Right lobe of liver (tissue), 6 donors: ENCODE measurements around the gene SLC38A3. TPM values are rescaled to one million over a fixed set of nuclear protein-coding genes. Genes with fewer than 3 reads are reported as not detected.
A peak's percentile ranks its signal among the peaks of the same experiment; 100 is the strongest.

Source experiments
- ATAC-seq, 4 donors: fragments of 200-7000 bp; cut with Tn5 transposase; one replicate each; pipeline ENCODE4 v1.9.1; 2020; ENCODE audit warnings: mild to moderate bottlenecking in 4 of 4, moderate library complexity in 4 of 4
- DNase-seq, 3 donors: peaks; one replicate each; pipeline ENCODE4 v3.0.0-alpha.2; 2020
- H3K27ac ChIP-seq, 3 donors: fragments of 200-600 bp; one replicate each; pipeline ENCODE4 v1.8.0; 2022
- H3K27me3 ChIP-seq, 2 donors: fragments of 200-600 bp; one replicate each; pipeline ENCODE4 v1.8.0; 2022
- H3K36me3 ChIP-seq, 4 donors: fragments of 200-600 bp; sonication (generic) in 1 of 4; one replicate each; pipeline versions ENCODE4 v1.5.1 to v1.8.0; 2017 to 2022; ENCODE audit warnings: control low read depth in 1 of 4
- H3K4me1 ChIP-seq, 4 donors: fragments of 200-600 bp; sonication (generic) in 1 of 4; one replicate each; pipeline versions ENCODE4 v1.5.1 to v1.8.0; 2017 to 2022; ENCODE audit warnings: control low read depth in 1 of 4
- H3K4me3 ChIP-seq, 3 donors: fragments of 200-600 bp; one replicate each; pipeline ENCODE4 v1.8.0; 2022
- H3K9me3 ChIP-seq, 4 donors: fragments of 200-600 bp; sonication (generic) in 1 of 4; one replicate each; pipeline versions ENCODE4 v1.5.1 to v1.8.0; 2017 to 2022; ENCODE audit warnings: control low read depth in 1 of 4
- POLR2A ChIP-seq: fragments of 450-650 bp; IDR thresholded peaks from one replicate; pipeline ENCODE4 v1.6.1; 2017; ENCODE audit warnings: antibody characterized with exemption, mild to moderate bottlenecking
- WGBS: methylation state at CpG from one replicate; pipeline ENCODE4 v1.1.6; 2018; ENCODE audit warnings: low coverage, low lambda C conversion rate; ENCODE audit not compliant: insufficient coverage; ENCODE audit errors: missing lambda C conversion rate; 5-methylcytosine and 5-hydroxymethylcytosine counted together
- intact Hi-C, 2 donors: fragments of 100-400 bp; cut with DNase I; formaldehyde crosslinking; loops; one replicate each; pipeline versions ENCODE4 v1.11.2 to v1.14.1; 2022
- total RNA-seq, 6 experiments: library from RNA; depleted of rRNA in 2 of 6; stranded (reverse); fragments of >200 nt in 2 of 6; fragmentation: NEBNext Ultra II Directional in 3 of 6; extraction: Animal tissue kit (Norgen Biotek cat#: 25700) in 3 of 6; gene quantifications; one replicate each; pipeline versions ENCODE4 v1.1.0 to v1.2.4, GENCODE V29; 2016 to 2023
- TF ChIP-seq, protein P1 (sequence below), 4 donors: fragments of 200-600 bp in 3 of 4; fragments of 450-650 bp in 1 of 4; IDR thresholded peaks; one replicate each; pipeline versions ENCODE4 v1.5.1 to v1.8.0; 2016 to 2022; ENCODE audit warnings: antibody characterized with exemption in 4 of 4, mild to moderate bottlenecking in 2 of 4
- donor health status: DM: no; HTN: yes; CAD: no.
- donor health status: DM: no; HTN: no; CAD: no.
- donor health status: DM: no; HTN: no; CAD: no.
- donor health status: DM: no; HTN: yes; CAD: no.
- donor health status: DM: no; HTN: yes; CAD: no.

Gene SLC38A3
- total RNA-seq, 6 experiments from 2014 or later = 77.7 to 311 (median 190) TPM

DNA sequence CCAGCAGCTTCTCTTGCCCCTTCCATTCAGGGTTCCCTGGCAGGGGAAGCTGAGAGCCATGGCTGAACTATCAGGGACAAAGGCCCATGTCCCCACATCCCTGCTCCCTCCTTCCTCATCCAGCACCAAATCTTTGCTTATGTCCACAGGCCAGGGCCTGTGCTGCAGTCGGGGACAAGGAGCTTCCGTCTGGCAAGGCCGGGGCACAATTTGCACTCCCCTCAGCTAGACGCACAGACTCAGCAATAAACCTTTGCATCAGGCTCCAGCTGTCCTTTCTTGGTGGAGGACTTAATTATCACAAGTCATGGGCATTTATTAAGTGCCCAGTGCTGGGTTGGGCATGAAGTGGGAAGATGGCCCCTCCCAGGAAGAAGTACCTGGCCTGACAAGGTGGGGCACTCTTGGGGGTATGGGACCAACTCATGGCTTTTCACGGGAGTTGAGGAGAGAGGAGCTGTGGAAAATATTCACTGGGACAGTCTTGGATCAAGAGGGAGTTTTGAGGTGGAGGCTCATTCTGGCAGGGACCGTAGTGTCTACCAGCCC lies 8.7 kb upstream of the SLC38A3 start:
- TF ChIP-seq, protein P1, sequence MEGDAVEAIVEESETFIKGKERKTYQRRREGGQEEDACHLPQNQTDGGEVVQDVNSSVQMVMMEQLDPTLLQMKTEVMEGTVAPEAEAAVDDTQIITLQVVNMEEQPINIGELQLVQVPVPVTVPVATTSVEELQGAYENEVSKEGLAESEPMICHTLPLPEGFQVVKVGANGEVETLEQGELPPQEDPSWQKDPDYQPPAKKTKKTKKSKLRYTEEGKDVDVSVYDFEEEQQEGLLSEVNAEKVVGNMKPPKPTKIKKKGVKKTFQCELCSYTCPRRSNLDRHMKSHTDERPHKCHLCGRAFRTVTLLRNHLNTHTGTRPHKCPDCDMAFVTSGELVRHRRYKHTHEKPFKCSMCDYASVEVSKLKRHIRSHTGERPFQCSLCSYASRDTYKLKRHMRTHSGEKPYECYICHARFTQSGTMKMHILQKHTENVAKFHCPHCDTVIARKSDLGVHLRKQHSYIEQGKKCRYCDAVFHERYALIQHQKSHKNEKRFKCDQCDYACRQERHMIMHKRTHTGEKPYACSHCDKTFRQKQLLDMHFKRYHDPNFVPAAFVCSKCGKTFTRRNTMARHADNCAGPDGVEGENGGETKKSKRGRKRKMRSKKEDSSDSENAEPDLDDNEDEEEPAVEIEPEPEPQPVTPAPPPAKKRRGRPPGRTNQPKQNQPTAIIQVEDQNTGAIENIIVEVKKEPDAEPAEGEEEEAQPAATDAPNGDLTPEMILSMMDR (IDR thresholded peaks at IDR 0.05) = no peak
- TF ChIP-seq POLR2A = no peak
- Histone ChIP-seq H3K4me1 (peaks cover 0 to 45% (median 16%) of the 10 kb centered on the region in 4 donors), H3K9me3 (no peaks in the 10 kb centered on the region), H3K27me3 (no peaks in the 10 kb centered on the region), H3K36me3 (no peaks in the 10 kb centered on the region), H3K4me3 (no peak overlapping the region), H3K27ac (peak overlapping the region; percentile 81 to 98 (median 92))
- ATAC-seq (peak; percentile 5 to 37 (median 34)), DNase-seq (no peak)
- intact Hi-C loops = no loop called here
- 23% methylated on average over 3 of the region's 6 CpGs for WGBS

GRCh38 chr3:50201573-50202315 lies 3.3 kb upstream of the SLC38A3 start:
- DNase-seq (peak; percentile 67 to 87 (median 84)), ATAC-seq (peak; percentile 55 to 72 (median 62))
- Histone ChIP-seq H3K27me3 (no peaks in the 10 kb centered on the region), H3K36me3 (no peaks in the 10 kb centered on the region), H3K4me1 (peaks cover 0 to 53% (median 27%) of the 10 kb centered on the region in 4 donors), H3K4me3 (no peak overlapping the region), H3K9me3 (no peaks in the 10 kb centered on the region), H3K27ac (peak overlapping the region; percentile 54 to 99 (median 98))
- TF ChIP-seq, protein P1 (IDR thresholded peaks at IDR 0.05) = peak in 2 of 4 donors; percentile 7 to 28
- no peak for TF ChIP-seq POLR2A
- WGBS = 33% methylated on average over 1 of the region's 10 CpGs
- intact Hi-C loops = no loop called here

GRCh38 chr3:50202353-50203112 lies 2.5 kb upstream of the SLC38A3 start:
- DNase-seq (no peak), ATAC-seq (no peak)
- Histone ChIP-seq H3K36me3 (no peaks in the 10 kb centered on the region), H3K4me3 (no peak overlapping the region), H3K27me3 (no peaks in the 10 kb centered on the region), H3K9me3 (no peaks in the 10 kb centered on the region), H3K27ac (peak overlapping the region; percentile 54 to 99 (median 98)), H3K4me1 (peaks cover 0 to 51% (median 26%) of the 10 kb centered on the region in 4 donors)
- intact Hi-C loops = no loop called here
- TF ChIP-seq POLR2A = no peak
- TF ChIP-seq, protein P1 (IDR thresholded peaks at IDR 0.05) = no peak
- WGBS = 54% methylated on average over 14 of the region's 16 CpGs

DNA sequence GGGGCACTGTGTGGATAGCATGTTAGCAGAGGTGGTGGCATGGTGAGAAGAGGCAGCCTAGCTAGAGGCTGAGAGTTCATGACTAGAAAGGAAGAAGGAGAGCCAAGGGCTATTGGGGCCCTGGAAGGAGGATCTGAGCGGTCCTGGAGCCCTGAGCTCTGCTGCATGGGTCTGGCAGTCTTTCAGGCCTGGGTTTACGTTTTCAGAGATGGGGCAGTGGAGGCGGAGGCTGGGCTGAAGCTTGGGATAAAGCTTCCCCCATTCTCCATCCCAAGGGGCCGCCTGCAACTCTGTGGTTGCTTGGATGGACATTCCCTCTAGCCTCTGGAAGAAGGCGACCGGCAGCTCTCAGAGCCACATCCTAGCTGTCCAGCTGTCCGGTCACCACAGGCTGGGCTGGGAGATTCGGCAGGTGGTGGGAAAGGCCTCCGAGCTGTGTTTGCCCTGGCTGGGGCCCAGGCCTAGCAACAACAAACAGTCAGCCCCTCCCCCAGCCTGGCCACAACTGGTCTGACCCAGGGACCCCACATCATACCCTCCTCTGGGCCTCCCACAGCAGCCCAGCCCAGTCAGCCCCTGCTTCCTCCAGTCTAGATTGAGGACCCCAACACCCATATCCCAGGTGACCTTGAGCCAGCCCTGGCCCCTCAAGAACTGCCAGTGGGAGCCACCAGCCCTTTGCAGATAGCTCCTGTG lies 1.8 kb upstream of the SLC38A3 start:
- DNase-seq (peak; percentile 75 to 84 (median 83)), ATAC-seq (peak; percentile 37 to 56 (median 47))
- Histone ChIP-seq H3K27me3 (no peaks in the 10 kb centered on the region), H3K4me3 (no peak overlapping the region), H3K4me1 (peaks cover 0 to 55% (median 29%) of the 10 kb centered on the region in 4 donors), H3K9me3 (no peaks in the 10 kb centered on the region), H3K27ac (peak overlapping the region in 2 of 3 donors; percentile 98 to 99), H3K36me3 (no peaks in the 10 kb centered on the region)
- TF ChIP-seq, protein P1 (IDR thresholded peaks at IDR 0.05) = no peak
- peak; percentile 38 for TF ChIP-seq POLR2A
- intact Hi-C loops = no loop called here
- WGBS = no CpG with 5 or more reads among the region's 9 CpGs
